K562 (cell line): ENCODE data around the gene ATP6V0A4. TPM values are rescaled to one million over a fixed set of nuclear protein-coding genes. Genes with fewer than 3 reads are reported as not detected.
A peak's percentile ranks its signal among the peaks of the same experiment; 100 is the strongest.

ENCODE experiments used
- AFF4 ChIP-seq: sonication (generic); formaldehyde crosslinking; IDR thresholded peaks from 2 replicates; pipeline ENCODE4 v1.8.0; 2023; ENCODE audit warnings: mild to moderate bottlenecking, missing genetic modification reagents
- ARID2 ChIP-seq: fragments of 450-650 bp; IDR thresholded peaks from 2 replicates; pipeline ENCODE4 v1.6.1; 2017; ENCODE audit warnings: antibody characterized with exemption, mild to moderate bottlenecking
- EHMT2 ChIP-seq: fragments of 450-650 bp; IDR thresholded peaks from 2 replicates; pipeline ENCODE4 v1.6.1; 2018; ENCODE audit warnings: antibody characterized with exemption
- L3MBTL2 ChIP-seq: fragments of 450-650 bp; IDR thresholded peaks from 2 replicates; pipeline ENCODE4 v1.6.1; 2016; ENCODE audit warnings: mild to moderate bottlenecking, moderate library complexity
- MYC ChIP-seq, 2 experiments: fragments of 250-450 bp in 1 of 2; sonication (Bioruptor Pico) in 1 of 2; IDR thresholded peaks; 2 replicates each; pipeline versions ENCODE4 v1.5.1 to v1.6.1; 2012 to 2021; ENCODE audit warnings: low read depth in 2 of 2, borderline replicate concordance in 1 of 2, improper control_type of control experiment in 1 of 2, low read length in 1 of 2, mild to moderate bottlenecking in 1 of 2, moderate library complexity in 1 of 2
- NCOA1 ChIP-seq: fragments of 450-650 bp; IDR thresholded peaks from 2 replicates; pipeline ENCODE4 v1.6.1; 2016; ENCODE audit warnings: low read depth
- RB1 ChIP-seq: fragments of 450-650 bp; IDR thresholded peaks from 2 replicates; pipeline ENCODE4 v1.6.1; 2017; ENCODE audit warnings: low read depth, mild to moderate bottlenecking
- ZBTB17 ChIP-seq: fragments of 450-650 bp; formaldehyde crosslinking; IDR thresholded peaks from 2 replicates; pipeline ENCODE4 v1.4.0; 2020; ENCODE audit warnings: mild to moderate bottlenecking
- ZFP36 ChIP-seq: fragments of 150-350 bp; IDR thresholded peaks from 2 replicates; pipeline ENCODE4 v1.6.1; 2018; ENCODE audit warnings: low read length, low read depth; ENCODE audit not compliant: partially characterized antibody
- ZKSCAN8 ChIP-seq: fragments of 200-800 bp; sonication (Bioruptor generic); IDR thresholded peaks from 2 replicates; pipeline ENCODE4 v1.6.1; 2016; ENCODE audit warnings: missing genetic modification characterization, missing compliant biosample characterization
- ZNF175 ChIP-seq: fragments of 200-800 bp; sonication (Bioruptor generic); IDR thresholded peaks from 2 replicates; pipeline ENCODE4 v1.6.1; 2016; ENCODE audit warnings: low read depth, mild to moderate bottlenecking, missing genetic modification characterization, missing compliant biosample characterization
- ZNF699 ChIP-seq: fragments of 250-450 bp; sonication (Bioruptor Pico); IDR thresholded peaks from 2 replicates; pipeline ENCODE4 v1.8.0; 2021; ENCODE audit warnings: mild to moderate bottlenecking, moderate library complexity; ENCODE audit not compliant: insufficient replicate concordance
- ZNF77 ChIP-seq: fragments of 250-450 bp; sonication (Bioruptor Pico); IDR thresholded peaks from 2 replicates; pipeline ENCODE4 v1.5.0; 2020
- polyA plus RNA-seq, 8 experiments: library from polyadenylated mRNA; depleted of rRNA in 4 of 8; stranded (reverse) in 5 of 8; unstranded in 3 of 8; fragments of >200 nt; fragmentation: Nextera tagmentation in 2 of 8; fragmentation: Illumina TruSeq in 1 of 8; extraction: Ambion mirVana in 2 of 8; extraction: Trizol in 1 of 8; gene quantifications; 2 replicates each; pipeline versions ENCODE4 v1.2.1 to v1.2.3, GENCODE V29; 2011 to 2014; ENCODE audit warnings: inconsistent platforms in 1 of 8, missing spikeins in 1 of 8
- total RNA-seq, 7 experiments: library from RNA; depleted of rRNA in 6 of 7; stranded (reverse); fragments of >200 nt in 6 of 7; fragmentation: Illumina TruSeq in 2 of 7; extraction: Trizol in 2 of 7; gene quantifications; 2 replicates each; pipeline versions ENCODE4 v1.2.1 to v1.2.3, GENCODE V29; 2011 to 2021; ENCODE audit warnings: low replicate concordance in 1 of 7
- TF ChIP-seq, protein P1 (sequence below), 2 experiments: fragments of 450-650 bp; formaldehyde crosslinking in 1 of 2; IDR thresholded peaks; 2 replicates each; pipeline versions ENCODE4 v1.4.0 to v1.6.1; 2014 to 2020; ENCODE audit warnings: mild to moderate bottlenecking in 2 of 2, borderline replicate concordance in 1 of 2, low read depth in 1 of 2

The ATP6V0A4 gene
- total and polyA plus RNA-seq, 9 of the 15 experiments (the other 6 are each of a cell fraction or from before 2014, with no cell fraction given), result 0.03 TPM; not detected in 8

GRCh38 chr7:138738551-138739335 is 59.3 kb downstream of the ATP6V0A4 start (continued):
- TF ChIP-seq, protein P1, sequence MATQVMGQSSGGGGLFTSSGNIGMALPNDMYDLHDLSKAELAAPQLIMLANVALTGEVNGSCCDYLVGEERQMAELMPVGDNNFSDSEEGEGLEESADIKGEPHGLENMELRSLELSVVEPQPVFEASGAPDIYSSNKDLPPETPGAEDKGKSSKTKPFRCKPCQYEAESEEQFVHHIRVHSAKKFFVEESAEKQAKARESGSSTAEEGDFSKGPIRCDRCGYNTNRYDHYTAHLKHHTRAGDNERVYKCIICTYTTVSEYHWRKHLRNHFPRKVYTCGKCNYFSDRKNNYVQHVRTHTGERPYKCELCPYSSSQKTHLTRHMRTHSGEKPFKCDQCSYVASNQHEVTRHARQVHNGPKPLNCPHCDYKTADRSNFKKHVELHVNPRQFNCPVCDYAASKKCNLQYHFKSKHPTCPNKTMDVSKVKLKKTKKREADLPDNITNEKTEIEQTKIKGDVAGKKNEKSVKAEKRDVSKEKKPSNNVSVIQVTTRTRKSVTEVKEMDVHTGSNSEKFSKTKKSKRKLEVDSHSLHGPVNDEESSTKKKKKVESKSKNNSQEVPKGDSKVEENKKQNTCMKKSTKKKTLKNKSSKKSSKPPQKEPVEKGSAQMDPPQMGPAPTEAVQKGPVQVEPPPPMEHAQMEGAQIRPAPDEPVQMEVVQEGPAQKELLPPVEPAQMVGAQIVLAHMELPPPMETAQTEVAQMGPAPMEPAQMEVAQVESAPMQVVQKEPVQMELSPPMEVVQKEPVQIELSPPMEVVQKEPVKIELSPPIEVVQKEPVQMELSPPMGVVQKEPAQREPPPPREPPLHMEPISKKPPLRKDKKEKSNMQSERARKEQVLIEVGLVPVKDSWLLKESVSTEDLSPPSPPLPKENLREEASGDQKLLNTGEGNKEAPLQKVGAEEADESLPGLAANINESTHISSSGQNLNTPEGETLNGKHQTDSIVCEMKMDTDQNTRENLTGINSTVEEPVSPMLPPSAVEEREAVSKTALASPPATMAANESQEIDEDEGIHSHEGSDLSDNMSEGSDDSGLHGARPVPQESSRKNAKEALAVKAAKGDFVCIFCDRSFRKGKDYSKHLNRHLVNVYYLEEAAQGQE (IDR thresholded peaks at IDR 0.05; ENCODE audit: borderline replicate concordance), result peak; percentile 94
- TF ChIP-seq, protein P1 (CRISPR knock-in tag; IDR thresholded peaks at IDR 0.05; ENCODE audit: low read depth), result no peak
- TF ChIP-seq NCOA1 (no peak), ARID2 (peak; percentile 95), AFF4 (CRISPR knock-in tag) (0 out of 2 replicates have a peak, but pooled peaks have one; percentile 32), ZFP36 (peak; percentile 46), ZNF175 (CRISPR knock-in tag) (no peak), ZNF699 (CRISPR knock-in tag) (no peak), EHMT2 (0 out of 2 replicates have a peak, but pooled peaks have one; percentile 15), ZBTB17 (CRISPR knock-in tag) (0 out of 2 replicates have a peak, but pooled peaks have one; percentile 41), ZNF77 (CRISPR knock-in tag) (no peak), ZKSCAN8 (CRISPR knock-in tag) (0 out of 2 replicates have a peak, but pooled peaks have one; percentile 31), MYC (IDR thresholded peaks at IDR 0.05; ENCODE audit: low read depth, low read length) (peak; percentile 36; the same call in 1 of the 2 replicates), MYC (CRISPR knock-in tag; IDR thresholded peaks at IDR 0.05; ENCODE audit: borderline replicate concordance, low read depth) (no peak), RB1 (peak; percentile 41; the same call in 1 of the 2 replicates), L3MBTL2 (0 out of 2 replicates have a peak, but pooled peaks have one; percentile 25)
